SK-N-SH (cell line): Measurements from ENCODE around the gene DSE. TPM values are rescaled to one million over a fixed set of nuclear protein-coding genes. Genes with fewer than 3 reads are reported as not detected.

ENCODE experiments used
- CTCF ChIA-PET: fragments of 300-600, 350-600 bp; formaldehyde crosslinking; extraction: SDS; loops from one replicate; lab custom pipeline; 2021; lab: Yijun Ruan, JAX
- POLR2A ChIA-PET: fragments of 350-600 bp; sonication (Branson Sonifier 250); formaldehyde crosslinking; extraction: SDS; loops from one replicate; lab custom pipeline; 2020; ENCODE audit warnings: antibody characterized with exemption, inconsistent platforms; lab: Yijun Ruan, JAX
- DNase-seq: peaks from one replicate; pipeline ENCODE4 v3.0.0; 2012
- H2AFZ ChIP-seq: fragments of 200-600 bp; sonication (generic); 2 replicates; pipeline ENCODE4 v1.8.1; 2016; ENCODE audit warnings: antibody characterized with exemption, mild to moderate bottlenecking, low read depth
- H3F3A ChIP-seq: fragments of 200-600 bp; sonication (generic); replicated peaks from 2 replicates; pipeline ENCODE3; 2016; ENCODE audit warnings: antibody characterized with exemption, mild to moderate bottlenecking; ENCODE audit not compliant: insufficient read depth
- H3K27ac ChIP-seq, 2 experiments: fragments of 200-500 bp in 1 of 2; fragments of 200-600 bp in 1 of 2; sonication (Bioruptor generic) in 1 of 2; sonication (generic), shearing (Covaris generic) in 1 of 2; 2 replicates each; pipeline versions ENCODE4 v1.5.1 to v1.6.1; 2014 to 2016; ENCODE audit warnings: low read depth in 2 of 2, inconsistent platforms in 1 of 2, low read length in 1 of 2, mild to moderate bottlenecking in 1 of 2, mixed read lengths in 1 of 2
- H3K27me3 ChIP-seq: fragments of 200-600 bp; sonication (generic), shearing (Covaris generic); 2 replicates; pipeline ENCODE4 v1.6.1; 2016; ENCODE audit warnings: mixed run types; ENCODE audit not compliant: insufficient read depth
- H3K36me3 ChIP-seq, 2 experiments: fragments of 200-500 bp in 1 of 2; fragments of 200-600 bp in 1 of 2; sonication (Bioruptor generic) in 1 of 2; sonication (generic) in 1 of 2; replicated peaks in 1 of 2; 2 replicates each; pipeline versions ENCODE3 to v1.5.1; 2014 to 2016; ENCODE audit warnings: low read length in 1 of 2, mild to moderate bottlenecking in 1 of 2; ENCODE audit not compliant: insufficient read depth in 2 of 2, control insufficient read depth in 1 of 2
- H3K4me1 ChIP-seq, 2 experiments: fragments of 200-500 bp in 1 of 2; fragments of 200-600 bp in 1 of 2; sonication (Bioruptor generic) in 1 of 2; sonication (generic), shearing (Covaris generic) in 1 of 2; 2 replicates each; pipeline versions ENCODE4 v1.5.1 to v1.6.1; 2014 to 2016; ENCODE audit warnings: low read depth in 1 of 2, low read length in 1 of 2, mixed run types in 1 of 2; ENCODE audit not compliant: insufficient read depth in 2 of 2, control insufficient read depth in 1 of 2
- H3K4me2 ChIP-seq: fragments of 200-600 bp; sonication (generic), shearing (Covaris generic); 2 replicates; pipeline ENCODE4 v1.6.1; 2017; ENCODE audit warnings: mixed run types
- H3K4me3 ChIP-seq, 2 experiments: fragments of 200-500 bp in 1 of 2; fragments of 200-600 bp in 1 of 2; sonication (Bioruptor generic) in 1 of 2; sonication (generic), shearing (Covaris generic) in 1 of 2; 2 replicates each; pipeline versions ENCODE4 v1.5.1 to v1.8.1; 2014 to 2016; ENCODE audit warnings: low read depth in 2 of 2, inconsistent platforms in 1 of 2, low read length in 1 of 2, mild to moderate bottlenecking in 1 of 2, mixed read lengths in 1 of 2, moderate library complexity in 1 of 2
- H3K79me2 ChIP-seq: fragments of 200-600 bp; sonication (generic); 2 replicates; pipeline ENCODE4 v1.8.1; 2017; ENCODE audit warnings: mild to moderate bottlenecking; ENCODE audit not compliant: insufficient read depth
- H3K9ac ChIP-seq: fragments of 200-600 bp; sonication (generic); 2 replicates; pipeline ENCODE4 v1.6.1; 2017; ENCODE audit warnings: mixed run types
- H3K9me2 ChIP-seq: fragments of 200-600 bp; sonication (generic); 2 replicates; pipeline ENCODE4 v1.6.1; 2017; ENCODE audit warnings: mixed run types
- H3K9me3 ChIP-seq: fragments of 200-600 bp; sonication (generic); 2 replicates; pipeline ENCODE4 v1.6.1; 2017; ENCODE audit warnings: mixed run types, mild to moderate bottlenecking, moderate library complexity
- H4K20me1 ChIP-seq: fragments of 200-600 bp; sonication (generic); 2 replicates; pipeline ENCODE4 v1.6.1; 2017; ENCODE audit warnings: mild to moderate bottlenecking, mixed run types; ENCODE audit not compliant: insufficient read depth
- CHD2 ChIP-seq: fragments of 150-350 bp; IDR thresholded peaks from 2 replicates; pipeline ENCODE4 v1.6.1; 2018; ENCODE audit warnings: low read length; ENCODE audit not compliant: partially characterized antibody
- ELF1 ChIP-seq: IDR thresholded peaks from 2 replicates; pipeline ENCODE4 v1.4.0; 2012
- EZH2phosphoT487 ChIP-seq: fragments of 200-600 bp; sonication (generic); IDR thresholded peaks from 2 replicates; pipeline ENCODE4 v1.6.1; 2017; ENCODE audit warnings: low read depth, mixed run types, mild to moderate bottlenecking, antibody characterized with exemption, moderate library complexity, borderline replicate concordance
- FOSL2 ChIP-seq: IDR thresholded peaks from 2 replicates; pipeline ENCODE4 v1.4.0; 2012; ENCODE audit warnings: low read depth, mild to moderate bottlenecking, moderate library complexity, borderline replicate concordance
- GABPA ChIP-seq: IDR thresholded peaks from 2 replicates; pipeline ENCODE4 v1.4.0; 2012; ENCODE audit warnings: low read depth, mild to moderate bottlenecking
- JUND ChIP-seq: IDR thresholded peaks from 2 replicates; pipeline ENCODE4 v1.4.0; 2012
- NFIC ChIP-seq: IDR thresholded peaks from 2 replicates; pipeline ENCODE4 v1.4.0; 2012; ENCODE audit warnings: borderline replicate concordance
- PBX3 ChIP-seq: IDR thresholded peaks from 2 replicates; pipeline ENCODE4; 2012
- RAD21 ChIP-seq: IDR thresholded peaks from 2 replicates; pipeline ENCODE4 v1.6.1; 2012; ENCODE audit warnings: mild to moderate bottlenecking, low read length
- RFX5 ChIP-seq: IDR thresholded peaks from 2 replicates; pipeline ENCODE4 v1.6.1; 2012; ENCODE audit warnings: mild to moderate bottlenecking, improper control_type of control experiment, low read length
- RXRA ChIP-seq: IDR thresholded peaks from 2 replicates; pipeline ENCODE4 v1.4.0; 2012; ENCODE audit warnings: low read depth, mild to moderate bottlenecking, borderline replicate concordance
- SIN3A ChIP-seq: IDR thresholded peaks from 2 replicates; pipeline ENCODE4 v1.6.1; 2012; ENCODE audit warnings: low read depth, mild to moderate bottlenecking, low read length, moderate library complexity, borderline replicate concordance
- TEAD4 ChIP-seq: IDR thresholded peaks from 2 replicates; pipeline ENCODE4 v1.4.0; 2012; ENCODE audit warnings: mild to moderate bottlenecking, borderline replicate concordance; ENCODE audit not compliant: insufficient read depth
- USF2 ChIP-seq: fragments of 150-350 bp; IDR thresholded peaks from 2 replicates; pipeline ENCODE4 v1.6.1; 2017; ENCODE audit warnings: antibody characterized with exemption, low read length, low read depth, borderline replicate concordance
- YY1 ChIP-seq: IDR thresholded peaks from 2 replicates; pipeline ENCODE4 v1.4.0; 2012; ENCODE audit warnings: low read depth, mild to moderate bottlenecking
- WGBS: methylation state at CpG from one replicate; pipeline ENCODE4 v1.1.6; 2017; ENCODE audit warnings: low lambda C conversion rate; 5-methylcytosine and 5-hydroxymethylcytosine counted together
- polyA plus RNA-seq, 3 experiments: library from polyadenylated mRNA; depleted of rRNA; stranded (reverse); fragments of >200 nt; gene quantifications; 2 replicates each; pipeline ENCODE4 v1.2.3, GENCODE V29; 2012
- TF ChIP-seq, protein P1 (sequence below): IDR thresholded peaks from 2 replicates; pipeline ENCODE4 v1.4.0; 2012; ENCODE audit warnings: low read depth, borderline replicate concordance

Gene DSE
- polyA plus RNA-seq, 1 of the 3 experiments (the other 2 are of a cell fraction) = 12.7 TPM

- DNase-seq = no peak
- no peaks in the 10 kb centered on the region for H3K9me2 ChIP-seq
- POLR2A ChIA-PET = no interaction called here
- H2AFZ ChIP-seq = peak overlapping the region; percentile 88; the same call in 1 of the 2 replicates
- peaks cover 32% of the 10 kb centered on the region for H3K79me2 ChIP-seq
- H4K20me1 ChIP-seq = no peaks in the 10 kb centered on the region
- no peak overlapping the region for H3K4me3 ChIP-seq
- H3K27me3 ChIP-seq = no peaks in the 10 kb centered on the region
- peak overlapping the region; percentile 87 for H3K4me2 ChIP-seq
- no peak overlapping the region for H3K9ac ChIP-seq
- no peak overlapping the region for H3K27ac ChIP-seq
- TF ChIP-seq YY1 (no peak), ELF1 (no peak), EZH2phosphoT487 (no peak), CHD2 (no peak), USF2 (no peak), RAD21 (no peak), TEAD4 (no peak), JUND (no peak), RXRA (no peak), SIN3A (no peak), RFX5 (no peak), PBX3 (no peak), NFIC (no peak), GABPA (no peak), FOSL2 (no peak)
- TF ChIP-seq, protein P1, sequence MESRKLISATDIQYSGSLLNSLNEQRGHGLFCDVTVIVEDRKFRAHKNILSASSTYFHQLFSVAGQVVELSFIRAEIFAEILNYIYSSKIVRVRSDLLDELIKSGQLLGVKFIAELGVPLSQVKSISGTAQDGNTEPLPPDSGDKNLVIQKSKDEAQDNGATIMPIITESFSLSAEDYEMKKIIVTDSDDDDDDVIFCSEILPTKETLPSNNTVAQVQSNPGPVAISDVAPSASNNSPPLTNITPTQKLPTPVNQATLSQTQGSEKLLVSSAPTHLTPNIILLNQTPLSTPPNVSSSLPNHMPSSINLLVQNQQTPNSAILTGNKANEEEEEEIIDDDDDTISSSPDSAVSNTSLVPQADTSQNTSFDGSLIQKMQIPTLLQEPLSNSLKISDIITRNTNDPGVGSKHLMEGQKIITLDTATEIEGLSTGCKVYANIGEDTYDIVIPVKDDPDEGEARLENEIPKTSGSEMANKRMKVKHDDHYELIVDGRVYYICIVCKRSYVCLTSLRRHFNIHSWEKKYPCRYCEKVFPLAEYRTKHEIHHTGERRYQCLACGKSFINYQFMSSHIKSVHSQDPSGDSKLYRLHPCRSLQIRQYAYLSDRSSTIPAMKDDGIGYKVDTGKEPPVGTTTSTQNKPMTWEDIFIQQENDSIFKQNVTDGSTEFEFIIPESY = no peak
- H3K36me3 ChIP-seq = no peaks in the 10 kb centered on the region
- H3K4me1 ChIP-seq = peaks cover 0 to 5% of the 10 kb centered on the region in 2 experiments; a peak in 2 of 4 replicates
- WGBS = 90% methylated on average over 1 of the region's 1 CpG
- CTCF ChIA-PET = no interaction called here
- no peaks in the 10 kb centered on the region for H3K9me3 ChIP-seq
- H3F3A ChIP-seq = peaks cover 6% of the 10 kb centered on the region
Observed at GRCh38 chr6:116369540-116369939, 1.2 kb upstream of the DSE start.
